Parathyroid adenoma (tissue), 2 donors: ENCODE measurements around the gene FCF1.

ENCODE experiments used
- H2AFZ ChIP-seq: fragments of 300-600 bp; sonication (generic); one replicate; pipeline ENCODE4 v1.7.0; 2017; ENCODE audit warnings: antibody characterized with exemption, mild to moderate bottlenecking
- H3K27ac ChIP-seq: fragments of 300-600 bp; sonication (generic); one replicate; pipeline ENCODE4 v1.7.0; 2017
- H3K27me3 ChIP-seq: fragments of 300-600 bp; sonication (generic); one replicate; pipeline ENCODE4 v1.7.0; 2017; ENCODE audit warnings: low read length; ENCODE audit not compliant: control insufficient read depth, insufficient read depth
- H3K36me3 ChIP-seq: fragments of 300-600 bp; sonication (generic); one replicate; pipeline ENCODE4 v1.7.0; 2017; ENCODE audit warnings: low read length; ENCODE audit not compliant: control insufficient read depth, insufficient read depth
- H3K4me1 ChIP-seq: fragments of 300-600 bp; sonication (generic); one replicate; pipeline ENCODE4 v1.7.0; 2017; ENCODE audit warnings: control low read depth
- H3K4me2 ChIP-seq: fragments of 300-600 bp; sonication (generic); one replicate; pipeline ENCODE4 v1.7.0; 2017; ENCODE audit warnings: low read length
- H3K4me3 ChIP-seq: fragments of 300-600 bp; sonication (generic); one replicate; pipeline ENCODE4 v1.7.0; 2017; ENCODE audit warnings: low read depth, low read length
- H3K79me2 ChIP-seq: fragments of 300-600 bp; sonication (generic); one replicate; pipeline ENCODE4 v1.7.0; 2017; ENCODE audit warnings: control low read depth
- H3K9ac ChIP-seq: fragments of 300-600 bp; sonication (generic); one replicate; pipeline ENCODE4 v1.7.0; 2017; ENCODE audit warnings: mild to moderate bottlenecking
- H3K9me3 ChIP-seq: fragments of 300-600 bp; sonication (generic); one replicate; pipeline ENCODE4 v1.7.0; 2017; ENCODE audit warnings: low read length; ENCODE audit not compliant: control insufficient read depth
- TF ChIP-seq, protein P1 (sequence below): fragments of 300-600 bp; sonication (generic); IDR thresholded peaks from one replicate; pipeline ENCODE4 v1.7.0; 2017; ENCODE audit warnings: antibody characterized with exemption, mild to moderate bottlenecking
- donor health status: primary hyperparathyroidism.

The FCF1 gene

DNA sequence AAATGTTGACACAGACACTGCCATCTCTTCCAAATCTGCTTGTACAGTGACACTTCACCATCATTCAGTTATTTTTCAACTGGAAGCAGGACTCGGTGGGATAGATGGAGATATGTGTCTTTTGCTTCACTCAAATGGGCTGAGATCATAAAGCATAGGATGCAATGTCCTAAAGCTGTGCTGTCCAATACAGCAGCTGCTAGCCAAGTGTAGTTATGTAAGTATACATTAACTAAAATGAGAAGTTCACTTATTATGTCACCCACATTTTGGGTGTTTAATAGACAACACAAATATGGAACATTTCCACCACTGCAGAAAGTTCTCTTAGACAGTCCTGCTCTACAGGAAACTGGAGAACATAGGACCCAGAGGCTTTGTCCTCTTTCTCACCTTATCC, 43.7 kb upstream of the FCF1 start:
- Histone ChIP-seq H3K9ac (no peak overlapping the region), H3K4me3 (no peak overlapping the region), H3K27me3 (no peaks in the 10 kb centered on the region), H2AFZ (no peak overlapping the region), H3K36me3 (no peaks in the 10 kb centered on the region), H3K79me2 (no peaks in the 10 kb centered on the region), H3K4me1 (no peaks in the 10 kb centered on the region), H3K9me3 (no peaks in the 10 kb centered on the region), H3K4me2 (no peak overlapping the region), H3K27ac (no peak overlapping the region)
- TF ChIP-seq, protein P1, sequence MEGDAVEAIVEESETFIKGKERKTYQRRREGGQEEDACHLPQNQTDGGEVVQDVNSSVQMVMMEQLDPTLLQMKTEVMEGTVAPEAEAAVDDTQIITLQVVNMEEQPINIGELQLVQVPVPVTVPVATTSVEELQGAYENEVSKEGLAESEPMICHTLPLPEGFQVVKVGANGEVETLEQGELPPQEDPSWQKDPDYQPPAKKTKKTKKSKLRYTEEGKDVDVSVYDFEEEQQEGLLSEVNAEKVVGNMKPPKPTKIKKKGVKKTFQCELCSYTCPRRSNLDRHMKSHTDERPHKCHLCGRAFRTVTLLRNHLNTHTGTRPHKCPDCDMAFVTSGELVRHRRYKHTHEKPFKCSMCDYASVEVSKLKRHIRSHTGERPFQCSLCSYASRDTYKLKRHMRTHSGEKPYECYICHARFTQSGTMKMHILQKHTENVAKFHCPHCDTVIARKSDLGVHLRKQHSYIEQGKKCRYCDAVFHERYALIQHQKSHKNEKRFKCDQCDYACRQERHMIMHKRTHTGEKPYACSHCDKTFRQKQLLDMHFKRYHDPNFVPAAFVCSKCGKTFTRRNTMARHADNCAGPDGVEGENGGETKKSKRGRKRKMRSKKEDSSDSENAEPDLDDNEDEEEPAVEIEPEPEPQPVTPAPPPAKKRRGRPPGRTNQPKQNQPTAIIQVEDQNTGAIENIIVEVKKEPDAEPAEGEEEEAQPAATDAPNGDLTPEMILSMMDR = no peak

DNA sequence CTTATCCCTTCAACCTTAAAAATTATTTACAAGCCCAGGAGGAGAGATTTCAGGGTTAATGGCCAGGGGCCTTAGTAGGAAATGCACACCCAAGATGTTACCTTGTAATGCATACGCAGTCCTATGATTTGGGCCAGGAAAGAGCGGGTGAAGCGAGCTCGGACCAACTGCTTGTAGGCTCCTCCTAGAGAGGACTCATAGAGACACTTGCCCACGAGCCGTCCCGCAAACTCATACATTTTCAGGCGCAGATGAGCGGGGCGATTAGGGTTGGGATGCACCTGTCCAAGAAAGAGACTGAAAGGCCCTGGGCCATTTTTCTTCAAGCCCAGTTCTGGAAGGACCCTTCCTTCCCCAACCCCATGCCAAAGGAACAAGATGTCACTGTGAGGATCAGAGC, 43.1 kb upstream of the FCF1 start:
- Histone ChIP-seq H3K4me1 (no peaks in the 10 kb centered on the region), H3K9ac (no peak overlapping the region), H2AFZ (no peak overlapping the region), H3K79me2 (no peaks in the 10 kb centered on the region), H3K9me3 (no peaks in the 10 kb centered on the region), H3K27me3 (no peaks in the 10 kb centered on the region), H3K36me3 (no peaks in the 10 kb centered on the region), H3K4me2 (no peak overlapping the region), H3K27ac (no peak overlapping the region), H3K4me3 (no peak overlapping the region)
- TF ChIP-seq, protein P1 = no peak

DNA sequence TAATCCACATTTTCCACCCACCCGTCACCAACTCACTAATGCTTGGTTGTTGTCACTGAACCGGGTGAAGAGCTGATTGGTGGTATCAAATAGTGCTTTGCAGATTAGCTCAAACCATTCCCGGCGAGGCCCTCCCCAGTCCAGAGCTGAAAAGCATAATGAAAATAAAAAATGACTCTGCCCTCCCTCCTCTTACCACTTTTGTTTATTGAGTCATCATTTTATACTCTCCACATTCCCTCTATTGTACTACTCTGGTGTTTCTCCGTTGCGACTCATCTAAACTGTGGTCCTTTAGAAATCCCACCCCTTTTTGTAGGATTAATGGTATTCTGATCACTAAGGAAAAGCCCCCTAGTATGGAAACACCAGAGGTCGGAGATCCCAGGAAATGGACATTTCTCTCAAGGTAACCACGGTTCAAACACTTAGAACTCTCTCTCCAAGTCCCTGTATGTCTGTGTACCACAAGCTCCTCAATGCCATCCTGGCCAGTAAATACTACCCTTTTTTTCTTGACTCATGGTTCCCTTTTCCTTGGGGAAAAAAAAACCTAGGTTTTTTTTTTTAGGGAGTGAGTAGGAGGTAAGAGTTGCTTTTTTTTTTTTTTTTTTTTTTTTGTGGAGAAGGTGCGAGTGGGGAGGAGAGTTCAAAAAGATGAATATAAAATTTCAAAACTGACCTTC, 42.1 kb upstream of the FCF1 start:
- Histone ChIP-seq H3K27me3 (no peaks in the 10 kb centered on the region), H3K4me1 (no peaks in the 10 kb centered on the region), H3K36me3 (no peaks in the 10 kb centered on the region), H2AFZ (no peak overlapping the region), H3K9me3 (no peaks in the 10 kb centered on the region), H3K4me3 (no peak overlapping the region), H3K9ac (no peak overlapping the region), H3K27ac (no peak overlapping the region), H3K4me2 (no peak overlapping the region), H3K79me2 (no peaks in the 10 kb centered on the region)
- TF ChIP-seq, protein P1 = no peak

DNA sequence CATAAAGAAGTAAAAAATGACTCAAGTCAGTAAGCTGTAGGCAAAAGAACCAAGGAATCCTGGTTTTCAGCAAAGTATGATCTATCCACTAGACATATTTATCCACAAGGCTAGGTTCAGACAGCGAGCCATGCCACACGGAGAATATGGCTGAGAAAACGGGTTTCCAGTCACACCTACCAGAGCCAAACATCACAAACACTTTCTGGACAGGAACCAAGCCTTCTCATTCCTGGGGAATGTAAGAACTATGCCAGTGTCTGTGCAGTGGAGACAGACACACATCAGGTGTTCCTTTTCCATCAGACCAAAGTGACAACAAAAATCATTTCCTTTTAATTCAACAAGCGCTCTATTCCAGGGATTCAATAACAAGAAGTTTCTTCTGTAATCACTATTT, 41.2 kb upstream of the FCF1 start:
- Histone ChIP-seq H3K4me3 (no peak overlapping the region), H2AFZ (no peak overlapping the region), H3K4me2 (no peak overlapping the region), H3K9ac (no peak overlapping the region), H3K36me3 (no peaks in the 10 kb centered on the region), H3K27me3 (no peaks in the 10 kb centered on the region), H3K79me2 (no peaks in the 10 kb centered on the region), H3K27ac (no peak overlapping the region), H3K9me3 (no peaks in the 10 kb centered on the region), H3K4me1 (no peaks in the 10 kb centered on the region)
- TF ChIP-seq, protein P1 = no peak

DNA sequence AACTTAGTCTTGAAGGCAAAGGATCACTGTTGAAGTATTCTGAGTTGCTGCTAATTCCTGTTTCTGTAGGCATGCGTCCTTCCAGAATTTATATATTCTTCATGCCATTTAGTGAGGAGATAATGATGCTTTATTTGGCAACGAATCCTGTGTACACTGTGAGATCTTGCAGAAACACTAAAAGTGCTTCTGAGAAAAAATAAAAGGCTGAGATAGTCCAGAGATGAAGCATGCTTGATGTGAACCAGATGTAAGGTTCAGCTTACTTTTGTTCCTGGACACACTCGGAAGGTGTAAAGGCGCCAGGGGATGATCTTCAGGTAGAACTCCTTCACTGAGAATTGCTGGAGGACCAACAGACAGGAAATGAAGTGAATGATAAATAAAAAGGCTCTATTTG, 39.2 kb upstream of the FCF1 start:
- Histone ChIP-seq H3K9ac (no peak overlapping the region), H3K27me3 (no peaks in the 10 kb centered on the region), H3K27ac (no peak overlapping the region), H3K4me3 (no peak overlapping the region), H2AFZ (no peak overlapping the region), H3K9me3 (no peaks in the 10 kb centered on the region), H3K4me2 (no peak overlapping the region), H3K79me2 (no peaks in the 10 kb centered on the region), H3K4me1 (no peaks in the 10 kb centered on the region), H3K36me3 (no peaks in the 10 kb centered on the region)
- TF ChIP-seq, protein P1 = no peak
